ENCODE data around the gene EPHA6.

The EPHA6 gene

GRCh38 chr3:97102641-97103040 lies 288.2 kb downstream of the EPHA6 start:
- peak; percentile 9 for DNase-seq (ENCODE audit: low read depth, low spot score)
- in situ Hi-C loops (cut with HindIII; ENCODE audit: low sequenced_read_pairs): no loop called here
- TF ChIP-seq, protein P1, sequence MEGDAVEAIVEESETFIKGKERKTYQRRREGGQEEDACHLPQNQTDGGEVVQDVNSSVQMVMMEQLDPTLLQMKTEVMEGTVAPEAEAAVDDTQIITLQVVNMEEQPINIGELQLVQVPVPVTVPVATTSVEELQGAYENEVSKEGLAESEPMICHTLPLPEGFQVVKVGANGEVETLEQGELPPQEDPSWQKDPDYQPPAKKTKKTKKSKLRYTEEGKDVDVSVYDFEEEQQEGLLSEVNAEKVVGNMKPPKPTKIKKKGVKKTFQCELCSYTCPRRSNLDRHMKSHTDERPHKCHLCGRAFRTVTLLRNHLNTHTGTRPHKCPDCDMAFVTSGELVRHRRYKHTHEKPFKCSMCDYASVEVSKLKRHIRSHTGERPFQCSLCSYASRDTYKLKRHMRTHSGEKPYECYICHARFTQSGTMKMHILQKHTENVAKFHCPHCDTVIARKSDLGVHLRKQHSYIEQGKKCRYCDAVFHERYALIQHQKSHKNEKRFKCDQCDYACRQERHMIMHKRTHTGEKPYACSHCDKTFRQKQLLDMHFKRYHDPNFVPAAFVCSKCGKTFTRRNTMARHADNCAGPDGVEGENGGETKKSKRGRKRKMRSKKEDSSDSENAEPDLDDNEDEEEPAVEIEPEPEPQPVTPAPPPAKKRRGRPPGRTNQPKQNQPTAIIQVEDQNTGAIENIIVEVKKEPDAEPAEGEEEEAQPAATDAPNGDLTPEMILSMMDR (IDR thresholded peaks at IDR 0.05; ENCODE audit: low read depth, low read length): no peak
- no peak overlapping the region for H3K4me3 ChIP-seq (ENCODE audit: low read depth, low read length)

DNA sequence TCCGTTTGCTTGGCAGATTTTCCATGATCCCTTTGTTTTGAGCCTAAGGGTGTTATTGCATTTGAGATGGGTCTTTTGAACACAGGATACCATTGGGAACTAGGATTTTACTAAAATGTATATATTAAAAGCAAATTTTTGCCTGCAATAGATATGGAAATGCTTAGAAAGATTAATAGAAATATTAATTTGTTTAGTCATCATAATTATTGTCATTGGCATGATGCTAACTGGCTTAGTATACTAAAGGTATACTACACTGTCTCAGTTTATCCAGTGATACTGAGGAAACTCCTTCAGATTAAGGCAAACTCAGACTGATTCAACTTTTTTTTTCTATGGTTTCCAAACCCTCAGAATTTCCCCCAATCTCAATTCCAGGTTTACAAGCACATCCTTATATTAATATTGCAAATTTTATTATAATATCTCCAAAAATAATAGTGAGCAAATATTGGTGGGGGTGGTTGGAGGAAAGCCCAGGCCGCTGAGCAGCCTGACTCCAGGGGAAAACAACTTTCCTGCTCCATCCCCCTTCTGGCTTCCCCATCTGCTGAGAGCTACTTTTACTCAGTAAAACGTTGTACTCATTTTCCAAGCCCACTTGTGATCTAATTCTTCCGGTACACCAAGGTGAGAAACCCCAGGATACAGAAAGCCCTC lies 291.7 kb downstream of the EPHA6 start:
- in situ Hi-C loops (cut with HindIII; ENCODE audit: low sequenced_read_pairs): no loop called here
- no peak overlapping the region for H3K4me3 ChIP-seq (ENCODE audit: low read depth, low read length)
- no peak for DNase-seq (ENCODE audit: low read depth, low spot score)
- TF ChIP-seq, protein P1 (IDR thresholded peaks at IDR 0.05; ENCODE audit: low read depth, low read length): no peak

DNA sequence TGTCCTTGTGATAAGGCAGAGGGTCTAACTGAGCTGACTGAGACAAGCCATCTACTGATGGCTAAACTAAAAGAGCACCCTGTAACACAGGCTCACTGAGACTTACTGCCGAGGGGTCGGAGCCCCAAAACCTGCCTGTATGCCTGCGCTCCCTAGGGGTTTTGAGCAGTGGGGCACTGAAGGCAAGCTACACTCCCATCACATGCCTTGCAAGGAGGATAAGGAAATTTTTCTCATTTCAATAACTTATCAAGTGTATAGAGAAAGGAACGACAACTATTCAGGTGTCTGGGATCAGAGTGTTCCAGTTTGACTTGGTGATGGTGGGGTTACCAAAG lies 292.2 kb downstream of the EPHA6 start:
- TF ChIP-seq, protein P1 (IDR thresholded peaks at IDR 0.05; ENCODE audit: low read depth, low read length): no peak
- in situ Hi-C loops (cut with HindIII; ENCODE audit: low sequenced_read_pairs): no loop called here
- no peak overlapping the region for H3K4me3 ChIP-seq (ENCODE audit: low read depth, low read length)
- no peak for DNase-seq (ENCODE audit: low read depth, low spot score)

DNA sequence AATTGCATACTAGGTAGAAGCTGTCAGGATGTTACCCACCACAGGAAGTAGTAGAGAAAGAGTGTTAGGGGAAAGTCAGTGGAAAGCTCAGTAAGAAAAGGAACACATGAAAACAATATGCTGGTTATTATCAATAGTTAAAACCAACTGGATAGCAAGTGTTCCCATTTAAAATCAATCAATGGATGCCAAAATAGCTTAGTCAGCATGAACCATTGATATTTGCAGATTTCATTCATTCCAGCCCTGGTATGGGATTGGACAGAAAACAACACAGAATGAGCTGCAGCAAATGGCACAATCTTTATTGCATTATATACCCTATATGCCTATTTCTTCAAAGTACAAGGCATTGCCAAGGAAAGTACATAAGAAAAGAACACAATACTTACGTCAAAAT lies 293.7 kb downstream of the EPHA6 start:
- H3K4me3 ChIP-seq (ENCODE audit: low read depth, low read length): no peak overlapping the region
- TF ChIP-seq, protein P1 (IDR thresholded peaks at IDR 0.05; ENCODE audit: low read depth, low read length): no peak
- no peak for DNase-seq (ENCODE audit: low read depth, low spot score)
- in situ Hi-C loops (cut with HindIII; ENCODE audit: low sequenced_read_pairs): no loop called here

DNA sequence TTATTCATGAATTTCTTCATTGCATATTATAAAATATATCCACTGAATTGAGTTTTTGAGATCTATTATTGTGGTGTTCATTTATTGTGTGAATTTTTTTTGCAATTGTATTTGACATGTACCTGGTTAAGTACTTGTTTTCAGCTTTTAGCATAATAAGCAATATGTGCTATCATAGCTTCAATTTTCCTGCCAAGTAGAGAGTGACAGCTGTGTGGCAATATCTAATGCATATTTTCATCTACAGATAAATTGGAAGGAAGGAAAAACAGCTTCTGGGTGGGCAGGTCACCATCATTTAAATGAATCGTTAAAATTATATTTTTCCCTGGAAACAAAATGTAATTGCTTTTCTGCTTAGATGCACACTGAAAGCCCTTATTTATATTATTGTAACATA lies 296.9 kb downstream of the EPHA6 start:
- no peak overlapping the region for H3K4me3 ChIP-seq (ENCODE audit: low read depth, low read length)
- in situ Hi-C loops (cut with HindIII; ENCODE audit: low sequenced_read_pairs): no loop called here
- DNase-seq (ENCODE audit: low read depth, low spot score): no peak
- TF ChIP-seq, protein P1 (IDR thresholded peaks at IDR 0.05; ENCODE audit: low read depth, low read length): no peak

- TF ChIP-seq, protein P1 (IDR thresholded peaks at IDR 0.05; ENCODE audit: low read depth, low read length): no peak
- in situ Hi-C loops (cut with HindIII; ENCODE audit: low sequenced_read_pairs): no loop called here
- no peak overlapping the region for H3K4me3 ChIP-seq (ENCODE audit: low read depth, low read length)
- no peak for DNase-seq (ENCODE audit: low read depth, low spot score)
These were observed 307.0 kb downstream of the EPHA6 start for GRCh38 chr3:97121386-97121785.
